NCI-H146 (cell line): ENCODE measurements around the gene ABLIM1.

ENCODE experiments used
- DNase-seq: peaks from one replicate; lab custom pipeline; 2025; lab: John Stamatoyannopoulos, UW

The ABLIM1 gene

GRCh38 chr10:114408968-114409444 lies 249.1 kb downstream of the ABLIM1 start:
- DNase-seq, result no peak

- peak; percentile 49 for DNase-seq
Observed at GRCh38 chr10:114408112-114408967, 249.7 kb downstream of the ABLIM1 start.

GRCh38 chr10:114406455-114406854 lies 251.6 kb downstream of the ABLIM1 start:
- DNase-seq, result no peak

GRCh38 chr10:114405011-114405350 lies 253.1 kb downstream of the ABLIM1 start:
- no peak for DNase-seq

- DNase-seq, result peak; percentile 40
Observed at GRCh38 chr10:114404171-114405010, 253.7 kb downstream of the ABLIM1 start, which contains the start of gene AFAP1L2. Gene AFAP1L2 (minus strand): TSS chr10:114404502. CDS start chr10:114404455, 47 bp downstream.

- DNase-seq, result peak; percentile 34
Observed at GRCh38 chr10:114403541-114404161, 254.4 kb downstream of the ABLIM1 start.

- no peak for DNase-seq
Observed at GRCh38 chr10:114402871-114403540, 255.1 kb downstream of the ABLIM1 start.

- DNase-seq, result no peak
Observed at GRCh38 chr10:114402233-114402632, 255.8 kb downstream of the ABLIM1 start.

- DNase-seq, result no peak
Observed at GRCh38 chr10:114401195-114401791, 256.8 kb downstream of the ABLIM1 start.

GRCh38 chr10:114400091-114400490 lies 258.0 kb downstream of the ABLIM1 start:
- DNase-seq, result no peak

- DNase-seq, result no peak
Observed at GRCh38 chr10:114399576-114399975, 258.5 kb downstream of the ABLIM1 start.

- DNase-seq, result no peak
Observed at GRCh38 chr10:114398587-114399331, 259.3 kb downstream of the ABLIM1 start.

GRCh38 chr10:114397651-114398145 lies 260.4 kb downstream of the ABLIM1 start:
- DNase-seq, result no peak

- DNase-seq, result no peak
Observed at GRCh38 chr10:114396464-114396863, 261.6 kb downstream of the ABLIM1 start.

GRCh38 chr10:114395366-114396022 lies 262.6 kb downstream of the ABLIM1 start:
- no peak for DNase-seq

GRCh38 chr10:114394531-114394930 lies 263.5 kb downstream of the ABLIM1 start:
- DNase-seq, result no peak

GRCh38 chr10:114393886-114394285 lies 264.2 kb downstream of the ABLIM1 start:
- no peak for DNase-seq

GRCh38 chr10:114393482-114393881 lies 264.6 kb downstream of the ABLIM1 start:
- DNase-seq, result no peak

GRCh38 chr10:114392112-114392835 lies 265.8 kb downstream of the ABLIM1 start:
- no peak for DNase-seq
